HEK293 (cell line): ENCODE results near the gene RNPS1.

Experiments used
- CTCF ChIA-PET: fragments of 350-600 bp; formaldehyde crosslinking; extraction: SDS; loops from one replicate; lab custom pipeline; 2021; ENCODE audit warnings: antibody characterized with exemption; lab: Yijun Ruan, JAX
- POLR2A ChIA-PET: fragments of 300-600 bp; formaldehyde crosslinking; extraction: SDS; loops from one replicate; lab custom pipeline; 2020; ENCODE audit warnings: antibody characterized with exemption, inconsistent platforms; lab: Yijun Ruan, JAX
- H3K27ac ChIP-seq: fragments of 200-500 bp; sonication (Bioruptor generic); 2 replicates; pipeline ENCODE4 v1.5.1; 2014; ENCODE audit warnings: low read depth, low read length, control low read depth, inconsistent platforms; ENCODE audit errors: extremely low read depth
- H3K36me3 ChIP-seq, 2 experiments: fragments of 200-500 bp in 1 of 2; sonication (Bioruptor generic) in 1 of 2; 1 replicate in 1 of 2; 2 replicates in 1 of 2; pipeline ENCODE4 v1.5.1; 2014 to 2017; ENCODE audit warnings: inconsistent platforms in 2 of 2, low read length in 2 of 2; ENCODE audit not compliant: control insufficient read depth in 2 of 2, insufficient read depth in 1 of 2
- H3K4me1 ChIP-seq: fragments of 200-500 bp; sonication (Bioruptor generic); 2 replicates; pipeline ENCODE4 v1.5.1; 2014; ENCODE audit warnings: mild to moderate bottlenecking, low read length, inconsistent platforms; ENCODE audit not compliant: control insufficient read depth, insufficient read depth
- H3K4me3 ChIP-seq: 2 replicates; pipeline ENCODE4 v1.5.1; 2011; ENCODE audit warnings: low read depth, mild to moderate bottlenecking, control low read depth, low read length, moderate library complexity
- H3K9me3 ChIP-seq: fragments of 200-500 bp; sonication (Bioruptor generic); 2 replicates; pipeline ENCODE4 v1.5.1; 2014; ENCODE audit warnings: low read depth, low read length, inconsistent platforms; ENCODE audit not compliant: control insufficient read depth, insufficient read depth
- AEBP2 ChIP-seq: fragments of 450-650 bp; formaldehyde crosslinking; IDR thresholded peaks from 2 replicates; pipeline ENCODE4 v1.5.1; 2016; ENCODE audit warnings: missing biosample characterization, missing genetic modification characterization, borderline replicate concordance
- BCL11B ChIP-seq: fragments of 450-650 bp; formaldehyde crosslinking; IDR thresholded peaks from 2 replicates; pipeline ENCODE4 v1.5.1; 2016; ENCODE audit warnings: low read depth, missing biosample characterization, missing genetic modification characterization
- EGR2 ChIP-seq: fragments of 450-650 bp; formaldehyde crosslinking; IDR thresholded peaks from 2 replicates; pipeline ENCODE4 v1.5.1; 2016; ENCODE audit warnings: low read depth, missing biosample characterization, missing genetic modification characterization
- PRDM1 ChIP-seq: fragments of 450-650 bp; formaldehyde crosslinking; IDR thresholded peaks from 2 replicates; pipeline ENCODE4; 2016; ENCODE audit warnings: missing biosample characterization, missing genetic modification characterization
- TSHZ1 ChIP-seq: fragments of 450-650 bp; formaldehyde crosslinking; IDR thresholded peaks from 2 replicates; pipeline ENCODE4 v1.5.1; 2016; ENCODE audit warnings: missing biosample characterization, missing genetic modification characterization, borderline replicate concordance
- YY2 ChIP-seq: fragments of 450-650 bp; formaldehyde crosslinking; IDR thresholded peaks from 2 replicates; pipeline ENCODE4 v1.5.1; 2016; ENCODE audit warnings: missing biosample characterization, missing genetic modification characterization
- ZFP69B ChIP-seq: fragments of 450-650 bp; formaldehyde crosslinking; IDR thresholded peaks from 2 replicates; pipeline ENCODE4 v1.5.1; 2016; ENCODE audit warnings: missing biosample characterization, missing genetic modification characterization
- ZNF10 ChIP-seq: fragments of 450-650 bp; formaldehyde crosslinking; IDR thresholded peaks from 2 replicates; pipeline ENCODE4 v1.5.1; 2017; ENCODE audit warnings: missing biosample characterization, missing genetic modification characterization
- ZNF138 ChIP-seq: fragments of 450-650 bp; formaldehyde crosslinking; IDR thresholded peaks from 2 replicates; pipeline ENCODE4 v1.5.1; 2016; ENCODE audit warnings: missing biosample characterization, missing genetic modification characterization, borderline replicate concordance
- ZNF155 ChIP-seq: fragments of 450-650 bp; formaldehyde crosslinking; IDR thresholded peaks from 2 replicates; pipeline ENCODE4 v1.5.1; 2016; ENCODE audit warnings: missing biosample characterization, missing genetic modification characterization
- ZNF239 ChIP-seq: fragments of 450-650 bp; formaldehyde crosslinking; IDR thresholded peaks from 2 replicates; pipeline ENCODE4 v1.5.1; 2016; ENCODE audit warnings: missing biosample characterization, missing genetic modification characterization
- ZNF354C ChIP-seq: fragments of 450-650 bp; formaldehyde crosslinking; IDR thresholded peaks from 2 replicates; pipeline ENCODE4 v1.5.1; 2016; ENCODE audit warnings: missing biosample characterization, missing genetic modification characterization, low read depth, borderline replicate concordance
- ZNF362 ChIP-seq: fragments of 450-650 bp; formaldehyde crosslinking; IDR thresholded peaks from 2 replicates; pipeline ENCODE4 v1.5.1; 2016; ENCODE audit warnings: missing biosample characterization, missing genetic modification characterization
- ZNF449 ChIP-seq: fragments of 450-650 bp; formaldehyde crosslinking; IDR thresholded peaks from 2 replicates; pipeline ENCODE4 v1.5.1; 2017; ENCODE audit warnings: missing biosample characterization, mild to moderate bottlenecking, missing genetic modification characterization, moderate library complexity
- ZNF510 ChIP-seq: fragments of 450-650 bp; formaldehyde crosslinking; IDR thresholded peaks from 2 replicates; pipeline ENCODE4 v1.5.1; 2018; ENCODE audit warnings: mild to moderate bottlenecking, missing genetic modification characterization, missing biosample characterization; ENCODE audit not compliant: insufficient replicate concordance
- ZNF518A ChIP-seq: fragments of 450-650 bp; formaldehyde crosslinking; conservative IDR thresholded peaks from 2 replicates; pipeline ENCODE4 v1.5.1; 2016; ENCODE audit warnings: low read depth, missing biosample characterization, missing genetic modification characterization
- ZNF549 ChIP-seq: fragments of 450-650 bp; IDR thresholded peaks from 2 replicates; pipeline ENCODE4 v1.5.1; 2018; ENCODE audit warnings: missing biosample characterization, missing genetic modification characterization, mild to moderate bottlenecking, inconsistent platforms, moderate library complexity
- ZNF560 ChIP-seq: fragments of 450-650 bp; formaldehyde crosslinking; IDR thresholded peaks from 2 replicates; pipeline ENCODE4 v1.5.1; 2017; ENCODE audit warnings: missing biosample characterization, missing genetic modification characterization, borderline replicate concordance
- ZSCAN18 ChIP-seq: fragments of 450-650 bp; formaldehyde crosslinking; IDR thresholded peaks from 2 replicates; pipeline ENCODE4 v1.5.1; 2016; ENCODE audit warnings: missing biosample characterization, missing genetic modification characterization

Gene RNPS1

GRCh38 chr16:2210386-2211365, 57.2 kb downstream of the RNPS1 start, which contains the start of gene BRICD5 (continued):
- TF ChIP-seq AEBP2 (tag by site-specific recombination) (no peak), YY2 (tag by site-specific recombination) (no peak), PRDM1 (tag by site-specific recombination) (no peak), ZNF549 (tag by site-specific recombination) (no peak), EGR2 (tag by site-specific recombination) (0 out of 2 replicates have a peak, but pooled peaks have one; percentile 6), ZNF518A (no peak), ZNF239 (tag by site-specific recombination) (no peak), ZNF510 (tag by site-specific recombination) (no peak), ZSCAN18 (tag by site-specific recombination) (no peak), ZNF138 (no peak), ZNF10 (tag by site-specific recombination) (no peak), TSHZ1 (tag by site-specific recombination) (no peak)

- POLR2A ChIA-PET: interaction anchor here (1.7 kb wide), 1 partner anchor 29 kb away, joined by 4 read pairs; no protein-coding TSS in a partner anchor
- Histone ChIP-seq H3K27ac (no peak overlapping the region), H3K4me1 (no peaks in the 10 kb centered on the region), H3K36me3 (peaks cover 0 to 56% of the 10 kb centered on the region in 2 experiments; a peak in 1 of 3 replicates), H3K4me3 (no peak overlapping the region), H3K9me3 (no peaks in the 10 kb centered on the region)
- CTCF ChIA-PET: interaction anchor here (0.6 kb wide), 1 partner anchor 44 kb away, joined by 5 read pairs; no protein-coding TSS in a partner anchor
- TF ChIP-seq ZNF560 (tag by site-specific recombination) (no peak), ZNF155 (no peak), ZNF354C (tag by site-specific recombination) (no peak), ZFP69B (tag by site-specific recombination) (no peak), ZNF449 (no peak), BCL11B (tag by site-specific recombination) (no peak; the same call in 1 of the 2 replicates), ZNF362 (no peak)
Measured at GRCh38 chr16:2210009-2210332, 58.0 kb downstream of the RNPS1 start.
